T-helper 22 cell (primary cell): ENCODE measurements around the gene DPM3.
A peak's percentile ranks its signal among the peaks of the same experiment; 100 is the strongest.

Experiments
- DNase-seq: peaks from one replicate; pipeline ENCODE4 v3.0.0-alpha.2; 2020; ENCODE audit warnings: low read depth

Gene DPM3

GRCh38 chr1:155093911-155094621, 46.3 kb downstream of the DPM3 start:
- DNase-seq = no peak

GRCh38 chr1:155092641-155093040, 47.7 kb downstream of the DPM3 start:
- DNase-seq = no peak

DNA sequence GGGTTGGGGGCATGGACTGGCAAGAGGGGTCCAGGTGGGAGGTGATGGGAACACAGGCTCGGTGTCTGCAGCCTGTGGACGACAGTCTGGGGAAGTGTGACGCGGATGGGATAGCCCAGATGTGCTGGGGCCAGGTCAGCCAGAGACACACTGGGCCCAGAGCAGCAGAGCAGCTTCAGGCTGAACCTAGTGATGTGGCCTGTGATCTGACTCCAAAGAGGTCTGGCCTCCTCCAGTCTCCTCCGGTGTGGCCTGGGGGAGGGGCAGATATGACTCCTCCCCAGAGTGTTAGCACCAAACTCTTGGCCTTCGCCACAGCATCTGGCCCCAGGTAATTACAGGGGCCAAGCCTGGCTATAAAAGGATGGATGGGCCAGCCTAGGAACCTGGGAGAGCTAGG, 48.2 kb downstream of the DPM3 start:
- DNase-seq = no peak

GRCh38 chr1:155091071-155092051, 49.0 kb downstream of the DPM3 start:
- peak; percentile 60 for DNase-seq
